Keratinocyte (primary cell): Measurements from ENCODE around the gene IL22RA1. TPM values are rescaled to one million over a fixed set of nuclear protein-coding genes. Genes with fewer than 3 reads are reported as not detected.

Source experiments
- DNase-seq: peaks from one replicate; pipeline ENCODE4 v3.0.0-alpha.2; 2011; ENCODE audit warnings: low read depth, missing footprints, low spot score
- FAIRE-seq: peaks from 2 replicates; lab custom pipeline; 2011; peaks lifted over from hg19 to GRCh38; lab: Jason Lieb, UNC
- H2AFZ ChIP-seq: 2 replicates; pipeline ENCODE4 v1.6.0; 2012; ENCODE audit warnings: low read length, control low read depth, inconsistent platforms; ENCODE audit not compliant: control insufficient read depth
- H3K27ac ChIP-seq: 2 replicates; pipeline ENCODE4 v1.5.1; 2011; ENCODE audit warnings: low read length; ENCODE audit not compliant: control insufficient read depth, insufficient read depth
- H3K27me3 ChIP-seq: 3 replicates; pipeline ENCODE4 v1.6.0; 2011; ENCODE audit warnings: low read length; ENCODE audit not compliant: control insufficient read depth, insufficient read depth; ENCODE audit errors: extremely low read depth
- H3K36me3 ChIP-seq, 2 experiments: 2 replicates in 1 of 2; 3 replicates in 1 of 2; pipeline ENCODE4 v1.5.1; 2011; ENCODE audit warnings: low read length in 2 of 2, mild to moderate bottlenecking in 1 of 2; ENCODE audit not compliant: control insufficient read depth in 2 of 2, insufficient read depth in 2 of 2; ENCODE audit errors: extremely low read depth in 1 of 2
- H3K4me1 ChIP-seq: 3 replicates; pipeline ENCODE4 v1.5.1; 2011; ENCODE audit warnings: low read length; ENCODE audit not compliant: control insufficient read depth, insufficient read depth; ENCODE audit errors: extremely low read depth
- H3K4me2 ChIP-seq: 3 replicates; pipeline ENCODE4 v1.6.0; 2011; ENCODE audit warnings: low read depth, low read length; ENCODE audit not compliant: control insufficient read depth, insufficient read depth; ENCODE audit errors: extremely low read depth
- H3K4me3 ChIP-seq, 3 experiments: fragments of 200-600 bp in 1 of 3; sonication (generic) in 1 of 3; 2 replicates in 2 of 3; 3 replicates in 1 of 3; pipeline ENCODE4 v1.5.1; 2011 to 2016; ENCODE audit warnings: low read length in 3 of 3, mild to moderate bottlenecking in 3 of 3, control low read depth in 2 of 3, inconsistent platforms in 1 of 3, low read depth in 1 of 3, mixed read lengths in 1 of 3, mixed run types in 1 of 3, moderate library complexity in 1 of 3; ENCODE audit not compliant: control insufficient read depth in 2 of 3, insufficient read depth in 2 of 3; ENCODE audit errors: extremely low read depth in 1 of 3
- H3K79me2 ChIP-seq: 2 replicates; pipeline ENCODE4 v1.6.0; 2012; ENCODE audit warnings: low read length; ENCODE audit not compliant: control insufficient read depth, insufficient read depth
- H3K9ac ChIP-seq: 3 replicates; pipeline ENCODE4 v1.6.0; 2011; ENCODE audit warnings: low read length; ENCODE audit not compliant: control insufficient read depth, insufficient read depth; ENCODE audit errors: extremely low read depth
- H3K9me1 ChIP-seq: 3 replicates; pipeline ENCODE4 v1.6.0; 2011; ENCODE audit warnings: low read length; ENCODE audit not compliant: control insufficient read depth, insufficient read depth; ENCODE audit errors: extremely low read depth
- H3K9me3 ChIP-seq: 2 replicates; pipeline ENCODE4 v1.5.1; 2012; ENCODE audit warnings: low read depth, low read length; ENCODE audit not compliant: control insufficient read depth
- H4K20me1 ChIP-seq: 3 replicates; pipeline ENCODE4 v1.6.0; 2011; ENCODE audit warnings: low read length; ENCODE audit not compliant: control insufficient read depth, insufficient read depth; ENCODE audit errors: extremely low read depth
- EZH2 ChIP-seq: IDR thresholded peaks from one replicate; pipeline ENCODE4 v1.6.1; 2012; ENCODE audit warnings: inconsistent platforms, mild to moderate bottlenecking, low read length, moderate library complexity
- dilution Hi-C: fragments of 300-500 bp; cut with MboI; formaldehyde crosslinking; loops from one replicate; pipeline ENCODE4 v1.7.0; 2020; ENCODE audit warnings: low sequenced_read_pairs; ENCODE audit not compliant: extremely low pct_ligation_motif_present
- polyA plus RNA-seq, 5 experiments: library from polyadenylated mRNA; depleted of rRNA in 3 of 5; stranded (reverse) in 3 of 5; stranded (forward) in 1 of 5; unstranded in 1 of 5; fragments of >200 nt; gene quantifications; 1 replicate in 1 of 5; 2 replicates in 3 of 5; 3 replicates in 1 of 5; pipeline versions ENCODE4 v1.2.1 to v1.2.3, GENCODE V29; 2011 to 2012; ENCODE audit warnings: missing spikeins in 2 of 5, low read depth in 1 of 5, low replicate concordance in 1 of 5
- TF ChIP-seq, protein P1 (sequence below), 3 experiments: IDR thresholded peaks in 1 of 3; conservative IDR thresholded peaks in 1 of 3; optimal IDR thresholded peaks in 1 of 3; 2 replicates in 2 of 3; 3 replicates in 1 of 3; pipeline versions ENCODE3 to v1.5.1; 2011; ENCODE audit warnings: low read length in 3 of 3, mild to moderate bottlenecking in 3 of 3, moderate library complexity in 2 of 3, control low read depth in 1 of 3, inconsistent platforms in 1 of 3; ENCODE audit not compliant: insufficient read depth in 2 of 3; ENCODE audit errors: extremely low read depth in 1 of 3

IL22RA1 gene
- polyA plus RNA-seq, 1 donor (not counting 4 experiments of a cell fraction or from before 2014, with no cell fraction given): 1.7 TPM

DNA sequence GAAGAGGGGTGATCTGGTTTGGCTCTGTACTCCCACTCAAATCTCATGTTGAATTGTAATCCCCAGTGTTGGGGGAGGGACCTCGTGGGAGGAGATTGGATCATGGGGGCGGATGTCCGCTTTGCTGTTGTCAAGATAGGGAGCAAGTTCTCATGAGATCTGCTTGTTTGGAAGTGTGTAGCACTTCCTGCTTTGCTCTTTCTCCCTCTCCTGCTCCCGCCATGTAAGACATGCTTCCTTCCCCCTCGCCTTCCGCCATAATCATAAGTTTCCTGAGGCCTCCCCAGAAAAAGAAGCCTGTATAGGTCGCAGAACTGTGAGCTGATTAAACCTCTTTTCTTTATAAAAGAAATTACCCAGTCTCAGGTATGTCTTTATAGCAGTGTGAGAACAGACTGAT, 58.9 kb downstream of the IL22RA1 start:
- dilution Hi-C loops: no loop called here
- H3K9me1 ChIP-seq: no peaks in the 10 kb centered on the region
- no peaks in the 10 kb centered on the region for H4K20me1 ChIP-seq
- FAIRE-seq: no peak
- no peaks in the 10 kb centered on the region for H3K79me2 ChIP-seq
- TF ChIP-seq, protein P1, sequence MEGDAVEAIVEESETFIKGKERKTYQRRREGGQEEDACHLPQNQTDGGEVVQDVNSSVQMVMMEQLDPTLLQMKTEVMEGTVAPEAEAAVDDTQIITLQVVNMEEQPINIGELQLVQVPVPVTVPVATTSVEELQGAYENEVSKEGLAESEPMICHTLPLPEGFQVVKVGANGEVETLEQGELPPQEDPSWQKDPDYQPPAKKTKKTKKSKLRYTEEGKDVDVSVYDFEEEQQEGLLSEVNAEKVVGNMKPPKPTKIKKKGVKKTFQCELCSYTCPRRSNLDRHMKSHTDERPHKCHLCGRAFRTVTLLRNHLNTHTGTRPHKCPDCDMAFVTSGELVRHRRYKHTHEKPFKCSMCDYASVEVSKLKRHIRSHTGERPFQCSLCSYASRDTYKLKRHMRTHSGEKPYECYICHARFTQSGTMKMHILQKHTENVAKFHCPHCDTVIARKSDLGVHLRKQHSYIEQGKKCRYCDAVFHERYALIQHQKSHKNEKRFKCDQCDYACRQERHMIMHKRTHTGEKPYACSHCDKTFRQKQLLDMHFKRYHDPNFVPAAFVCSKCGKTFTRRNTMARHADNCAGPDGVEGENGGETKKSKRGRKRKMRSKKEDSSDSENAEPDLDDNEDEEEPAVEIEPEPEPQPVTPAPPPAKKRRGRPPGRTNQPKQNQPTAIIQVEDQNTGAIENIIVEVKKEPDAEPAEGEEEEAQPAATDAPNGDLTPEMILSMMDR (optimal IDR thresholded peaks at IDR 0.05 in 1 of 3, IDR thresholded peaks at IDR 0.05 in 1 of 3, conservative IDR thresholded peaks at IDR 0.05 in 1 of 3; ENCODE audit: extremely low read depth in 1 of 3, insufficient read depth in 2 of 3, low read length in 3 of 3): no peak
- TF ChIP-seq EZH2: no peak
- no peaks in the 10 kb centered on the region for H3K9me3 ChIP-seq
- H3K27ac ChIP-seq: no peak overlapping the region
- DNase-seq: no peak
- no peak overlapping the region for H3K9ac ChIP-seq
- no peak overlapping the region for H3K4me2 ChIP-seq
- H3K27me3 ChIP-seq: peaks cover 14% of the 10 kb centered on the region
- H3K4me1 ChIP-seq: no peaks in the 10 kb centered on the region
- no peak overlapping the region for H3K4me3 ChIP-seq
- no peaks in the 10 kb centered on the region for H3K36me3 ChIP-seq
- no peak overlapping the region for H2AFZ ChIP-seq

- no peaks in the 10 kb centered on the region for H3K4me1 ChIP-seq
- H2AFZ ChIP-seq: no peak overlapping the region
- H4K20me1 ChIP-seq: no peaks in the 10 kb centered on the region
- H3K79me2 ChIP-seq: no peaks in the 10 kb centered on the region
- DNase-seq: no peak
- no peak overlapping the region for H3K4me3 ChIP-seq
- FAIRE-seq: no peak
- H3K27me3 ChIP-seq: peaks cover 7% of the 10 kb centered on the region
- no peaks in the 10 kb centered on the region for H3K9me3 ChIP-seq
- H3K4me2 ChIP-seq: no peak overlapping the region
- H3K9me1 ChIP-seq: no peaks in the 10 kb centered on the region
- no peak overlapping the region for H3K9ac ChIP-seq
- H3K27ac ChIP-seq: no peak overlapping the region
- H3K36me3 ChIP-seq: no peaks in the 10 kb centered on the region
- dilution Hi-C loops: no loop called here
- TF ChIP-seq EZH2: no peak
- TF ChIP-seq, protein P1 (optimal IDR thresholded peaks at IDR 0.05 in 1 of 3, IDR thresholded peaks at IDR 0.05 in 1 of 3, conservative IDR thresholded peaks at IDR 0.05 in 1 of 3; ENCODE audit: extremely low read depth in 1 of 3, insufficient read depth in 2 of 3, low read length in 3 of 3): no peak
Measured at GRCh38 chr1:24082372-24082771, 60.6 kb downstream of the IL22RA1 start.
